ENCODE data around the gene ZFAND4. TPM values are rescaled to one million over a fixed set of nuclear protein-coding genes. Genes with fewer than 3 reads are reported as not detected.
"Not testable (repeated sequence)": the region's sequence is repeated elsewhere in the genome, so short reads cannot be mapped to it uniquely, and the experiment has no call there.

The ZFAND4 gene
- total RNA-seq, 1 experiment from 2014 or later = 17.2 TPM

DNA sequence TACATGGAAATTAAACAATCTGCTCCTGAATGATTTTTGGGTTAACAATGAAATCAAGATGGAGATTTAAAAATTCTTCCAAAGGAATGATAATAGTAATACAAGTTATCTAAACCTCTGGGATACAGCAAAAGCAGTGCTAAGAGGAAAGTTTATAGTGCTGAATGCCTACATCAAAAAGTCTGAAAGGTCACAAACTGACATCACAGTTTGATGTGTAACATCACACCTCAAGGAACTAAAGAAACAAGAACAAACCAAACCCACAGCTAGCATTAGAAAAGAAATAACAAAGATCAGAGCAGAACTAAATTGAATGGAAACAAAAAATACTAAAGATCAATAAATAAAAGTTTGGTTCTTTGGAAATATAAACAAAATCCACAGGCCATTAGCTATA, 17.4 kb downstream of the ZFAND4 start:
- Mint-ChIP-seq H3K27me3 (ENCODE audit: low read depth) (no peaks in the 10 kb centered on the region), H3K4me3 (no peak overlapping the region), H3K27ac (no peak overlapping the region), H3K9me3 (no peaks in the 10 kb centered on the region), H3K36me3 (ENCODE audit: insufficient read depth in 1 of 3, low read depth in 3 of 3) (peaks cover 0 to 8% (median 2%) of the 10 kb centered on the region in 3 experiments; a peak in 2 of 7 replicates), H3K4me1 (no peaks in the 10 kb centered on the region; a peak in 1 of 4 replicates)
- Histone ChIP-seq H2BK12ac (ENCODE audit: insufficient read length, low read depth, low read length) (no peak overlapping the region), H2BK15ac (ENCODE audit: low read depth, low read length) (no peak overlapping the region), H4K8ac (replicated peaks; ENCODE audit: insufficient read length, low read depth, low read length) (no peak overlapping the region), H3K9me3 (ENCODE audit: control insufficient read depth, low read depth, low read length) (no peaks in the 10 kb centered on the region), H3K18ac (ENCODE audit: insufficient read length, low read depth, low read length) (no peak overlapping the region), H2BK5ac (ENCODE audit: insufficient read length, low read length) (no peak overlapping the region), H3K79me2 (ENCODE audit: insufficient read depth, low read length) (no peaks in the 10 kb centered on the region; the same call in 1 of the 2 replicates), H3K4ac (ENCODE audit: low read depth, low read length) (no peak overlapping the region), H4K5ac (ENCODE audit: insufficient read length, low read depth, low read length) (no peak overlapping the region), H3K27ac (ENCODE audit: insufficient read length, low read depth, low read length) (no peak overlapping the region), H2AFZ (ENCODE audit: low read length) (no peak overlapping the region), H3K56ac (ENCODE audit: insufficient read length, low read depth, low read length) (no peak overlapping the region), H2BK120ac (ENCODE audit: low read depth, low read length, poor library complexity, severe bottlenecking) (no peak overlapping the region), H4K20me1 (ENCODE audit: control insufficient read depth, insufficient read depth, insufficient read length) (no peaks in the 10 kb centered on the region), H3K23ac (ENCODE audit: insufficient read length, low read depth, low read length) (no peak overlapping the region), H3K4me1 (ENCODE audit: insufficient read depth, low read length) (no peaks in the 10 kb centered on the region), H2BK20ac (ENCODE audit: low read depth, low read length, poor library complexity, severe bottlenecking) (no peak overlapping the region), H3K14ac (ENCODE audit: insufficient read depth, low read length) (no peak overlapping the region), H3K79me1 (ENCODE audit: insufficient read depth, low read depth, low read length, poor library complexity, severe bottlenecking) (no peaks in the 10 kb centered on the region), H3T11ph (ENCODE audit: low read length) (no peak overlapping the region), H3K27me3 (ENCODE audit: insufficient read depth, low read length) (no peaks in the 10 kb centered on the region), H3K4me2 (ENCODE audit: insufficient read depth, insufficient read length, low read length) (no peak overlapping the region), H3K9ac (ENCODE audit: extremely low read depth, insufficient read length, low read length) (no peak overlapping the region), H2AK5ac (ENCODE audit: insufficient read length, low read length) (no peak overlapping the region), H4K91ac (ENCODE audit: insufficient read length, low read depth, low read length) (no peak overlapping the region), H3K23me2 (ENCODE audit: insufficient read length, low read depth, low read length, poor library complexity, severe bottlenecking) (no peaks in the 10 kb centered on the region)
- DNase-seq = no peak
- TF ChIP-seq CTCF (conservative IDR thresholded peaks at IDR 0.05) = no peak

GRCh38 chr10:45654753-45655141, 17.8 kb downstream of the ZFAND4 start:
- not testable (repeated sequence) for H3K9me3 ChIP-seq (ENCODE audit: control insufficient read depth, low read depth, low read length); H4K20me1 ChIP-seq (ENCODE audit: control insufficient read depth, insufficient read depth, insufficient read length); H3K9me3 Mint-ChIP-seq; H4K5ac ChIP-seq (ENCODE audit: insufficient read length, low read depth, low read length); H2BK20ac ChIP-seq (ENCODE audit: low read depth, low read length, poor library complexity, severe bottlenecking); H3K27me3 ChIP-seq (ENCODE audit: insufficient read depth, low read length); H3K79me1 ChIP-seq (ENCODE audit: insufficient read depth, low read depth, low read length, poor library complexity, severe bottlenecking); H3K18ac ChIP-seq (ENCODE audit: insufficient read length, low read depth, low read length); H3K23ac ChIP-seq (ENCODE audit: insufficient read length, low read depth, low read length); H3K4me1 ChIP-seq (ENCODE audit: insufficient read depth, low read length); H3K79me2 ChIP-seq (ENCODE audit: insufficient read depth, low read length); H3K27me3 Mint-ChIP-seq (ENCODE audit: low read depth); H2BK120ac ChIP-seq (ENCODE audit: low read depth, low read length, poor library complexity, severe bottlenecking); H3K27ac ChIP-seq (ENCODE audit: insufficient read length, low read depth, low read length); H3K14ac ChIP-seq (ENCODE audit: insufficient read depth, low read length); H2BK15ac ChIP-seq (ENCODE audit: low read depth, low read length); H3K4me3 Mint-ChIP-seq; H3K27ac Mint-ChIP-seq; H3T11ph ChIP-seq (ENCODE audit: low read length); H2BK5ac ChIP-seq (ENCODE audit: insufficient read length, low read length); H3K36me3 Mint-ChIP-seq (ENCODE audit: insufficient read depth in 1 of 3, low read depth in 3 of 3); H3K4ac ChIP-seq (ENCODE audit: low read depth, low read length); H3K9ac ChIP-seq (ENCODE audit: extremely low read depth, insufficient read length, low read length); H3K4me2 ChIP-seq (ENCODE audit: insufficient read depth, insufficient read length, low read length); H3K23me2 ChIP-seq (ENCODE audit: insufficient read length, low read depth, low read length, poor library complexity, severe bottlenecking); DNase-seq; H3K4me1 Mint-ChIP-seq; H4K8ac ChIP-seq (replicated peaks; ENCODE audit: insufficient read length, low read depth, low read length); H2AK5ac ChIP-seq (ENCODE audit: insufficient read length, low read length); H3K56ac ChIP-seq (ENCODE audit: insufficient read length, low read depth, low read length); H2BK12ac ChIP-seq (ENCODE audit: insufficient read length, low read depth, low read length); H2AFZ ChIP-seq (ENCODE audit: low read length); H4K91ac ChIP-seq (ENCODE audit: insufficient read length, low read depth, low read length)
- no CpG with 5 or more reads among the region's 2 CpGs for WGBS (ENCODE audit: extremely low coverage, insufficient read length, low lambda C conversion rate)

Measured in H9 (cell line).